NCI-H1694 treated with DMSO at 0.1 percent for 48 hours (cell line): Measurements from ENCODE around the gene GNB1L.
A peak's percentile ranks its signal among the peaks of the same experiment; 100 is the strongest.

ENCODE experiments used
- DNase-seq: peaks from one replicate; lab custom pipeline; 2025; lab: John Stamatoyannopoulos, UW

The GNB1L gene, protein sequence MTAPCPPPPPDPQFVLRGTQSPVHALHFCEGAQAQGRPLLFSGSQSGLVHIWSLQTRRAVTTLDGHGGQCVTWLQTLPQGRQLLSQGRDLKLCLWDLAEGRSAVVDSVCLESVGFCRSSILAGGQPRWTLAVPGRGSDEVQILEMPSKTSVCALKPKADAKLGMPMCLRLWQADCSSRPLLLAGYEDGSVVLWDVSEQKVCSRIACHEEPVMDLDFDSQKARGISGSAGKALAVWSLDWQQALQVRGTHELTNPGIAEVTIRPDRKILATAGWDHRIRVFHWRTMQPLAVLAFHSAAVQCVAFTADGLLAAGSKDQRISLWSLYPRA

DNA sequence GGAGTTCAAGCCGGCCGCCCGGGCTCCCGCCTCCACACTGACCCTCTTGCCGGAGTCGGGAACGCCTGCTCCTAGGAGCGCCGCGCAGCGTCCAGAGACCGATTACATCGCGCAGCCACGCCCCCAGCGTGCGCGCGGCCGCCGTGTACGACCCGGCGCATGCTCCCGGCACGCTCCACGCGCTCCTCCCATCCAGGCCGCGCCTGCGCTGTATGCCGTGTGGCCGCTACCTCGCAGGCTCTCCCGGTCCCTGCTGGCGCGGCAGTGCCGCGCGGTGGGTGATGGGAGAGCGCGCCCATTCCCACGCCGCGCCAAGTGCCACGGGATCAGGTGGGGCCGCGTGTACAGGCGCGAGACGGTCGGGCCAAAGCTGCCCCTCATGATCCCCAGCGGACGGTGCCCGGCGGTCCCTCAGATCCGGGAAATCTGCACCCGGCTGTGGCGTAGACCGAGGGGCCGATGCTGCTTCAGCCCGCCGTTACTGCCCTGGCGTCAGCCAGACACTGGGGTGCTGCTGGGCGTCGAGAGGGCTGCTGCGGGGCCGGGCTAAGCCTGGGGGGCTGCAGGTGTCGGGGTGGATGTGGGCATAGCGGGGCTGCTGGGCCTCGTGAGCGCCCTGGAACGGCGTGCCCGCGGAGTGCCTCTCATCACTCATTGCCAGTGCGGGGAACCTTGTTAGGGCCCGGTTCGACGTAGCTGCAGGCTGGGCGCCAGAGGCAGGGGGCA is at the start of gene GNB1L, which contains the start of gene RTL10:
Gene GNB1L, minus strand, starts transcription at position 97 of the 726 bp plus-strand sequence. CDS start 33,519 bp downstream, outside the sequence.
Gene RTL10, minus strand, starts transcription at position 97 of the 726 bp plus-strand sequence. CDS start 2,613 bp downstream, outside the sequence.
- peak; percentile 89 for DNase-seq

DNA sequence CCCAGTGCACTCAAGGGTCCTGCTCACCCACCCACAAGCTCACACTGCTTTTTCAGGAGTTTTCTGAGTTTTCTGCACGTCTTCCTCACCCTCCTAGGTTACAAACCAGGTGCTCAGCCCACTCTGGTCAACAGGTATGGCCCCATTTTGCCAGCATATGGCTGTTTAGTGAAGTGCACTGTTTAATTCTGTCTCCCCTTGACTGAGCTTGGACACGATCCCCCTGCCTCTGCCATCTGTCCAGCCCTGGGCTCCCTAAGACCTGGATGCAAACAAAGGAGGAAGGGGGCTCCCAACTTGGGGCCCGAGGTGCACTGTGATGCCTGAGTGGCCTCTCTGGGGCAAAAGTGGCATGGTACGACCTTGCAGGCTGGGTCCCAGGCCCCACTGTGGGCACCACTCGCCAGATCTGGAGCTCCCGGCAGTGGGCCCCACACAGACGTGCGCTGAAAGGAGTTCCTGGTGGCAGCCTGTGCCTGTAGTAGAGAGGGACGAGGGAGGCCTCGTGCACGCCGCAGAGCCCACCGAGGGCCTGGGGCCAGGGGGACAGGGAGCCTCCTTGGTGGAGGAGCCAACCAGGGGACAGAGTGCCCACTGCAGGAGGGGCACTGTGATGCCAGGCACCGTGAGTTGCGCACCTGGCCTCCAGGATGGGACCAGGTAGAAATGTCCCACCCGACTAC is 49.6 kb upstream of the GNB1L start:
- no peak for DNase-seq

DNA sequence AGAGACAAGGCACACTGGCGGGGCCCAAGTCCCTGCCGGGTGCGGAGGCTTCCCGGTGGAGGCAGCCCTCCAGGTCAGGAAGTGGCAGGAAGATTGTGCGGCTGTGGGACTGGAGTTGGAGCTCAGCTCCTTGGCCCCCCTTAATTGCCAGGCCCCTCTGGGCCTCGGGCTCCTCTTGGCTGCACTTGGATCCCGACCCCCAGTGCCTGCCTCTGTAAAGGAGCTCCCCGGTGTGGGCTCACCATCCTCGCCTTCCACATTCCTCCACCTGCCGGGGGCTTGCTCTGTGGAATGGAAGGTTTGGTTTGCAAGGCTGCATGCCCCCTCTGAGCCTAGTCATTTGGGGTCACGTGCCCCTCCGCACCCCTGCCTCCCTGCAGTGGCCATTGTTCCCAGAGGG is 48.8 kb upstream of the GNB1L start:
- no peak for DNase-seq

DNA sequence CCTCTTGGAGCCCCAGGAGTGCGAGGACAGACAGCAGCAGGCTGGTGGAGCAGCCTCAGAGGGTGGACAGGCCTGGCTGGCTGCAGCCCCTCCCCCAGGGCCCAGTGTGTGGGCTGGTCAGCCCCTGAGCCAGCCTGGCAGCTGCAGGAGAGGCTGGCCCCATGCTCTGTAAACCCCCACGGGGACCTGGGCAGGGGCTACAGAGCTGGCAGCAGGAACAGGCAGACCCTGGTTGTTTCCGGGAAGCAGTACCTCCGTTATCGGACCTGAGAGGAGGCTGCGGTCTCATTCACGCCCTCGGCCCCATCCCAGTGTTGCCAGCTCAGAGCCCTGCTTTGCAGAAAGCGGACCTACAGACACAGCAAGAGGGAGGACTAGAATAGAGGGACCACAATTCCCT is 48.4 kb upstream of the GNB1L start:
- no peak for DNase-seq

DNA sequence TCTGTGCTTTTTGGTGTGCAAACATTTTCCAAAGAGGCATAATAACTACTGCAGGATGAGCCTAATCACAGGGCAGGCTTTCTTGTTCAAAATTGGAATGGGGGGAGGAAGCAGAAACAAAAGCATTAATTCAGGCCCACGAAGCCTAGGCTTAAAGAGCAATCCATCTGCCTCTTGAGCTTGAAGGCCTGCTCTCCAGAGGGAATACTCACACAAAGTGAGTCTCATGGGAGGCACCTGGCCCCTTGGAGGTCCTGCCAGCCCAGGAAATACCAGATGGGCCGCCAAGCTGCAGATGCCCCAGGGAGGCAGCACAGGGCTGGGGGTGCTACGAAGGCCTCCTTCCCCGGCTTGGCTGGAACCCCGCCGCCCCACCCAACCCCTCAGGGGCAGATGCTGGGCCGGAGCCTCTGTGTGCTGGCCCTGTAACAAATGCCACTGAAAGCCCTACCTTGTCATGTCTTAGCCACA is 47.6 kb upstream of the GNB1L start:
- peak; percentile 50 for DNase-seq

DNA sequence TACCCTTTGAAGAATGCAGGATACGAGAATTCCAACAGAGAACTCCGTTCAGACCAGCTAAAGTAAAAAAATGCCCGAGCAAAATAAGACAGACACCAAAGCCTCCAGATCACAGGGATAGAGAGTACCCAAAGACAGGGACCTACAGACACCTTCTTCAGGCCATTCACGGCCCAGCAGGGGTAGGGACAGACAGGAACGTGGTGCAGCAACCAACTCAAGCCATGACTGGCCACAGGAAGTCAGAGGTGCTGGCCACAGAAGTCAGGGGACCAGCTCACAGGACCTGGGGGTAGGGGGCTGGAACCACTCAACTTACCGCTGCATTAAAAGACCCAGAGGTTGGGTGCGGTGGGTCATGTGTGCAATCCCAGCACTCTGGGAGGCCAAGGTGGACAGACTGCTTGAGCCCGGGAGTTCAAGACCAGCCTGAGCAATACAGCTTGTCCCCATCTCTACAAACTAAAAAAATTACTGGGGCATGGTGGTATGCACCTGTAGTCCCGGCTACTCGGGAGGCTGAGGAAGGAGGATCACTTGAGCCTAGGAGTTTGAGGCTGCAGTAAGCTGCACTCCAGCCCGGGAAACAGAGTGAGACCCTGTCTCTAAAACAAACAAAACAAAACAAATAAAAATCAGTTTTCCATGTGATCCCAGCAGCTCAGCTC is 47.0 kb upstream of the GNB1L start:
- DNase-seq: no peak

DNA sequence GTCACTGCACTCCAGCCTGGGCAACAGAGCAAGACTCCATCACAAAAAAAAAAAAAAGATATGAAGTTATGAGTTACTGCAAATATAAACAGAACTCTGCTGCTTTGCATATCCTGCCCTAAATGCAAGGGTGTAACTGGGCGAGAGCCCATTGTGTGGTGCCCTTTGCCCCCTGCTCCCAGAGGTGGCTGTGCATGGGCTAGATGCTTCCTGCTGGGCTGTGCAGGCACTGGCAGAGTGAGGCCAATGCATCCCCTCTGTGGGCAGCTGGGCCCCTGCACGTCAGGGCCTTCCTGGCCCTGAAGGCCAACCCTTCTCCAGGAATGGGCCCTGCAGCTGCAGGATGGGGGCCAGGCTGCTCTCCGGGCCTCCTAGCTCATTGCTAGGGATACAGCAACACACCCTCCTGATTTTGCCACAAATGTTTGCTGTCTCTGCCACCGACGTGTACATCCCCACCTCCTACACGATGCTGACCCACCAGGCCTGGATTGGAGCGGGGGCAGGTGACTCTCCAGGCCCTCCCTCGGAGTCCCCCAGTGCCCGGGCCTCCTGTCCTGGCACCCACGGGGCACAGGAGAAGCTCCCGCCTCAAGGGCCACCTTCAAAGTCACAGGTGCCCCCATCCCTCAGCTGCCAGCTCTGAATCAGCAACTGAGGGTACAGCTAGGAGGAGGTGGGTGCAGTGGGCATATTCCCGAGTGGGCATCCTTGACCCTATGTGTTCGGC is 46.2 kb upstream of the GNB1L start:
- no peak for DNase-seq

DNA sequence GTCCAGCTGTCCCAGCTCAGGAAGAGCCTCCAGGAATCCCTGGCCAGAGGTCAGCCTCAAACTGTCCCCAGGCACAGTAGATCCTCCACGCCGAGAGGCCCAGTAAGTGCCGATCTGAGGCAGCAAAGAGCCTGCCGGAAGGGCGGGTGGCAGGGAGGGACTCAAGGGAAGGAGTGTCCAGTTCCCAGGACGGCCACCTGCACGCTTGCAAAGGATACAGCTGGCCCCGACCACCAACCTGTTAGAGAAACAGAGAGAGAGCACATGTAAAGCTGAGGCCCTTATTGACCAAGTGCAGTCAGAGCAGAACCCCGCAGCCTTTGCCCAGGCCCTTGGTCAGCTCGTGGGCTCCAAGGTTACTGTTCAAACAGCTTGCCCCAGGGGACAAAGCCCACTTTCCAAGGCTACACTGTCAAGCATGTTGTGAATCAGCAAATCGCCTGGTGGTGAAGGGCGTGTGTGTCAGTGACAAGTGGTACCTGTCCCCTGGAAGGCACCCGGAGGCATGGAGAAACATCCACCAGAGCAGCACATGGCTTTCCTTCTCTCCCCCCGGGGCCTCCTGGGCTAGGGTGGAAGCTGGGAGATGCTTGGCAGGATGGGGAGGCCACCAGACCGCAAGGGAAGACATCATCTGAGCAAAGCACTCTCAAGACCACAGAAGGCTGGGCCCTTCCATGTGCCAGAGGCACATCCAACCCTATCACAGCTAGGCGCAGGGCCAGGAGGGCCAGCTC is 44.3 kb upstream of the GNB1L start:
- no peak for DNase-seq

DNA sequence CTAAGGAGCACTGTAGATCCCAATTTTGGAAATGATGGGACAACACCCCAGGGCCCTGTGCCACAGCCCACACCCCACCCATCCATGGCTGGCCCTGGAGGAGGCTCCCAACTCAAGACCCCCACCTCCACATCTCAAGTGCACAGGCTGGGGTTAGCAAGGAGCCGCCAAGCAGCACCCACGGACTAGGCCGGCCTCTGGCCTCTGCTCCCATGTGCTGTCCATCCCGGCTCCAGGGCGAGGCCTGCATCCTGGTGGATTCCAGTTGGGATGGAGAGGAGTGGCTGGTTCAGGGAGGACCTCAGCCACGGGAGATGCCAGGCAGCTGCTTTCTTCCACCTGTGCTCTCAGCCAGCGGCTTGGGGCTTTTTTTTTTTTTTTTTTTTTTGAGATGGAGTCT is 43.5 kb upstream of the GNB1L start:
- no peak for DNase-seq

DNA sequence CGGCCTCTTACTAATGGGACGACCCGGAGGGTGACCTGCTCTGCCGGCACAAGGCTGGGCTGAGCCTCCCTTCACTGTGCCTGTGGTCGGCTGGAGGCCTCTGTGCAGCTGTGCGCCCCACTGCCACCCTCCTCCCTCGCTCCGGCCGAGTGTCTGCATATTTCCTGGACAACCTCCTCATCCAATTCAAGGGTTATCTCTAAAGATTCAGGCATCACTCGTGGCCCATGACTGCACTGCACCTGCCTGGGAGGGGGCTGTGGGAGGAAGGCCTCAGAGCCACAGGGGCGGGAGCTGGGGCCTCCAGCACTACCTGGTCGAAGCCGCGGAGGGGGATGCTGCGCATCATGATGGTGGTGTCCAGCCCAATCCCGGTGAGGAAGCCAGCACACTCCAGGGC is 43.1 kb upstream of the GNB1L start:
- no peak for DNase-seq

DNA sequence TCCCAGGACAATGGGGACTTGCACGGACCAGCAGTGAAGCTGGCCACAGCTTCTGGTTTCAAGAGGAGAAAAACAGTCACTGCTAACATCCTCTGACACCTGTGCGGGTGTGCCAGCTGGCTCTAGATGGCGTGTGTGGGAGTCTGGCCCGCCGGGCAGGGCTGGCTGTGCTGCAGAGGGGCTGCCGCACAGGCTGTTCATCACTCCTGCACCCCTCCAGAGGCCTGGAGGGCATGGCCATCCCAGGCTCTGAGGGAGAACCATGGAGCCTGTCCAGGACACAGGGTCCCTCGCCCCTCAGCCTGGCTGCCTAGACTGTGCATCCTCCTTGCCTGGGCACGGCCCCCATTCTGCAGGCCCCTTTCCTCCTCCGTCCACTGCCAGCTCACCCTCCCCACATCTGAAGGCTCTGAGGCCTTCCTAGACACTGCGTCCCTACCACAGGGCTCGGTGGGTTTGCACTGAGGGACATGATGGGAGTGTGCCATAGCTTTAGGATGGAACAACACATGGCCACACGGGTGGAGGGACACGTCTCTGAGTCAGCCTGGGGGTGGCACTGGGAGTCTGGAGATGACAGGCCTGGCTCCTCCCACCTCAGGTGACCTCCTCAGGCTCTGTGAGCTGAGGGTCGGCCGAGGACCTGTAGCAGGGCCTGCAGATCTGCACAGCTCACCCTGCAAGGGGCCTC is 42.1 kb upstream of the GNB1L start:
- DNase-seq: peak; percentile 20

DNA sequence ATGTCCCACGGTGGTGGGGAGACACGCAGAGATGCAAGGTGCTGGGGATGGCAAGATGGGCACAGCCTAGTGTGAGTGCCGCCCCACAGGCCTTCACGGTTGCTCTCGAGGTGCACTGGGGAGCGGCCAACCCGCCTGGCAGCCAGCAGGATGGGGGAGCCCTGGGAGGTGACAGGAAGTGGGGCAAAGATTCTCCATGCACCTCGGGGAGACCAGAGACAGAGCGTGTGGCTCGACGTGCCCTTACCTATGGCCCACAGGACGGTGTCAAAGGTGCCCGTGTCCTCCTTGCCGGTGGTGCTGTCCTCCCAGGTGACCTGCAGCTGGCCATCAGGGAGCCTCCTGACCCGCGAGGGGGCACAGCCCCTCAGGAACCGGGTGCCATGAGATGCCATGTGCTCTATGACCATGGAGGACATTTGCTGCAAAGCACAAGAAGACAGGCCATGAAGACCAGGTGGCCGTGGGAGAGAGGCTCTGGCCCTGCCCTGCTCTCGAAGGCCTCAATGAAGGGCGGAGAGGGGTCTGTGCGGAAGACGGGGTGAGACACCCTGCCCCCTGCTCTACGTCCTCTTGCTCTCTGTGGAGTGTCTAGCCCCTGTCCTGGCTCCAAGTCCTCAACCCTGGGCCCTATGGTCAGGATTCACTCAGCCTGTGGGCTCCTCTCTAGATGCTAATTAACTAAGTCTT is 40.6 kb upstream of the GNB1L start:
- DNase-seq: no peak

DNA sequence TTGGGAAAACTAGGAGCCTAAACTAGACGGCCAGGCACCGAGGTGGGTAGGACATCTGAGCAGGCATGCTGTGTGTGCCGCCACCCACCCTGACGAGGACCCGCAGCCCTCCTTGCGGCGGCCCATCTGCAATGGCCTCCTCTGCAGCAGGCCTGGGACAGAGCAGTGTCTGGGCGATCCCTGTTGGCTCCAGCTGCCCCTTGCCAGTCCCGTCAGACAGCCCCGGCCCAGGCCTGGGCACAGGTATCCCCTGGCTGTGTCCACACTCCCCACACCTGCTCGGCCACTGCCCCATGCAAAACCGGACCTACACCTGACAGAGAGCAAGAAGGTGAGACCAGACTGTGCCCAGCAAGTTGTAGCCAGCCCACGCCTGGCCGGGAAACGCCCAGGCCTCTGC is 38.7 kb upstream of the GNB1L start:
- no peak for DNase-seq

DNA sequence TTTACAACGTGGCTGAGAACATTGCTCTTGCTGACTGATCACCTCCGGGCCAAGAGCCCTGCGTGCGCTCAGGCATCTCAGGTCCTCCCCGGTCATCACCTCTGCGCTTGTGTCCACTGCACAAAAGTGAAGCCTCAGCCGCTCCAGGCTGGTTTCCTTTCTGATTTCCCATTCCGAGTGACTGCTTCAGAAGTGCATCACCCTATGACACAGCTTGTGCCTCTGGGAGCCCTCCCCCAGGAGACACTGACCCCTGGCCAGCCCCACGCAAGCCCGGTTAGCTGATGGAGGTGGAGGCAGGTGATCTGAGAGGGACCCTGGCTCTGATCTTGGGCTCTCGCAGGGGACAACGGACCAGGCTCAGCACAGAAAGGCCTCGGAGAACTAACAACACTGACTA is 38.3 kb upstream of the GNB1L start:
- no peak for DNase-seq

DNA sequence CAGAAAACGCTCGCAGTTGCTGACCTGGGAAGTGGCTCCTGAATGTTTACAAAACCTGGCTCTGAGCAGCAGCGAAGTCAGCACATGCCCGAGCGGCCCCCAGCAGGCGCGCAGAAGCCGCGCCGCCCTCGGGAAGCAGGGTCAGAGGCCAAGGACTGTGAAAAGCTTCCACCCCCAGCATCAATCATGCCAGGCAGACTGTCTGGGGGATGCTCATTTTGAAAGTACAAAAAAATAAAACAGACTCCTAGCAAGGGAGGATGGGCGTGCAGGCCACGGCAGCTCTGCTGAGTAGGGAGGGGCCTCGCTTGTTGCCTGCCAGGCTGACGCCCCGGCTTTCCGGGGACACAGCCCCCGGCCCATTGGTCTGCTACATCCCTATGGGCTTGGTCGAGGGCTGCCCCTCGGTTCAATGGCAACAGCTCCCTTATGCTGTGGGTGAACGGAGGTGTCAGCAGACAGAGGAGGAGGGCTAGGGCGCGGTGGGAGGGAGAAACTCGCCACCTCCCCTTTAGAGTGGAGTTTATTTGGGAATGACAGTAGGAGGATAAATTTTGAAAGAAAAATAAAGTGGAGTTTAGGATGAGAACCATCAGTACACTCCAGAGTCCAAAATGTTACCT is 37.7 kb upstream of the GNB1L start:
- no peak for DNase-seq

DNA sequence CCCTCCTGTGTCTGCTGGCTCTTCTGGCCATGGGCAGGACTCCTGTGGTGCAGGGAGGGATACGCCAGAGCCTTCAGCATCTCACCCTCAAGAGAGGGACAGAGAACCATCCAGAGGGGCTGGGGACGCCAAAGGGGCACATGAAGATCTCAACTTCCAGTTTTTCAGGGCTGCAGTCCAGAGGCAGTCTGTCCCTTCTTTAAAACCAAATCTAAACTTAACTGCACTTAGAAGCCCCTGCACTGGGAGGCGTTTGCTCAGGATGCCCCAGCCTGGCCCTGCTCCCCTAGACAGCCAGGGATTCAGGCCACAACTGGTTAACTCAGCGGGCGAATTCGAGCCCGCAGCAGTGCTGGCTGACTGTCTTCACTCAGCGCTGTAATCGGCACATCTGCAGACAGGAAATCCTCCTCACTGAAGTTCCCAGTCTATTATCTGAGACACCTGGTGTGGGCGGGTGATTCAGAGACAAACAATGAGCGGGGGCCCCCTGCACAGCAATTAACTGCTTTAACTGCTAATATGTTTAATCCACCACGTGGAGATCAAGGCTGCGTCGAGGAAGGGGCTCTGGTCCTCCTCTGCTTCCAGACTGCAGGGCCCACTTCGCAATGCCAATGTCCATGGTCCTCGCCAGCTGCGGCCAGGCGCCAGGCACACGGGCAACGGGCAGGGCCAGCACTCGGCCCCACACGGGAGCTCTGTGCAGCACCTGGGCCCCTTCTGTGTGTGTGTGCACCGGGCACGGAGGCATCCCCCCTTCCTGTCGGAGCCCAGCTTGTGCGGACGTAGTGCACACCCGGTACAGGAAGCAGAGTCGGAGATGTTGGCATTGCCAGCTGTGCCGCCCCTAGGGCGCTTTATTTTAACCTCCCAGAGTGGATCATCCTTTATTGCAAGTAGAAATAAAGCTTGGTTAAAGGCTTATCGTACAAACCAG is 36.9 kb upstream of the GNB1L start:
- DNase-seq: peak; percentile 16

DNA sequence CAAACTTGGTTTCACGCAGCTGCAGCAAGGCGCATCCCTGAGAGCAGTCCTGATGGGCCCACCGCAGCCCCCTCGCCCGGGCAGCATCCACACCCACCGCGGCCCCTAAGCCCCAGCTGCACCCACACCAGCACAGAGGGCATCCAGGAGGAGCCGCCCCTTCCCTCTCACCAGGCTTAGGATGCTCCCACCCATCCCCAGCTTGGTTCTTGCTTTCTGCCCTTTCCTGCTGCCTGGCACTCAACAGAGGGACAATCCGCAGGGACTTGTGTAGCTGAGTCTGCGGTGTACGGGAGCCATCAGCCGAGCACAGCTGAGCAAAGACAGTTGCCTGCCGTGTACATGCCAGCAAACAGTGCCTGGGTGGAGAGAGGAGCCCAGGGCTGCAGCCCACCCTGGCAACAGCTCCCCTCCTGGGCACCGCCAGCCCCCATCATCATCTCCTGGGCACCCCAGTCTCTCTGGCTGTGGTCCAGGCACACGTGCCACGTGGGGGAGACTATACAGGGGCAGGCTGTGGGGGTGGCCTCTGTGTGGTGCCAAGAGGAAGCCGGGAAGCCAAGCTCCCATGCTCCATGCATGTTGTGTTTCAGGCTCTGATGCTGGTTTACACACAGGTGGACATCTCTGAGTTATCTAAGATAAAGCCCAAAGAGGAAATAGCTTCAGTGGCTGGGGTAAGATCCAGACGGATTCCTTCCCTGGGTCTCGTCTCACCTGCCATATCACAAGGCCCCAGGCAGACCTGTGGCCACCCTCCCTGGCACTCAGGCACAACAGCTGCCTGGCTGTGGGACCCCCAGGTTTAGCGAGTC is 36.0 kb upstream of the GNB1L start:
- no peak for DNase-seq
